ENCODE results near the gene BTBD19.

Gene BTBD19

DNA sequence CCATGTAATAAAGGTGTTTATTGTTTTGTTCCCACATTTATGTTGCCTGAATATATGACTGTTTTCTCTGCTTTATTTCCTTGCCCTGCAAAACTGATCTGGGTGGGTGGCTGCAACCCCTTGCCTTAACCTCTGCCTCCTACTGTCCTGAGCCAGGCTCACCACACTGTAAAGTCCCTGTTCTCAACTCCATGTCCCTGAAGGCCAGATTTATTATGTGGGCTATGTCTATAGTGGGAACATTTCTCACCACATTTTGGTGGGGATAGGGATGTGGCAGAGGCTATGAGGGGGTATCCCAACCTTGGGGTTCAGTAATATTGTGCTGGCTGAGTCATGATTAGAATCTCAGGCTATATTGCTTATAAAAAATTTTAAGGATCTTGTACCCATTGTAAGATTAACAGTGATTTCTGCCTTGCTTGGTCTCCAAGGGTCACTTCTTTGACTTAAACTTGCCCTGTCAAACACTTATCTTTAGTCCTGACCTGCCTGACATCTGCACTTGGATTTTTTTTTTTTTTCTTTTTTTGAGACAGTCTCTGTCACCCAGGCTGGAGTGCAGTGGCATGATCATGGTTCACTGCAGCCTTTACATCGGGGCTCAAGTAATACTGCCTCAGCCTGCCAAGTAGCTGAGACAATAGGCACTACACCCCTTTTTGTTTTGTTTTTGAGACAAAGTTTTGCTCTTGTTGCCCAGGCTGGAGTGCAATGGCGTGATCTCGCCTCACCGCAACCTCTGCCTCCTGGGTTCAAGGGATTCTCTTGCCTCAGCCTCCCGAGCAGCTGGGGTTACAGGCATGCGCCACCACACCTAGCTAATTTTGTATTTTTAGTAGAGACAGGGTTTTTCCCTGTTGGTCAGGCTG lies 29.4 kb upstream of the BTBD19 start:
- peaks cover 4% of the 10 kb centered on the region; the same call in 1 of the 2 replicates for H3K27me3 ChIP-seq (ENCODE audit: control insufficient read depth, insufficient read depth, low read length)
- H3K36me3 ChIP-seq (ENCODE audit: control insufficient read depth, insufficient read depth, low read length): peaks cover 51% of the 10 kb centered on the region
- no peaks in the 10 kb centered on the region for H3K9me3 ChIP-seq (ENCODE audit: control insufficient read depth, insufficient read depth, low read depth, low read length)
- no peak overlapping the region for H3K27ac ChIP-seq (ENCODE audit: low read depth, low read length)
- peaks cover 11% of the 10 kb centered on the region for H3K4me1 ChIP-seq (ENCODE audit: control insufficient read depth, insufficient read depth, low read length)
- H3K4me3 ChIP-seq (ENCODE audit: low read depth, low read length): no peak overlapping the region
- H3K9ac ChIP-seq (ENCODE audit: low read length): no peak overlapping the region

- Histone ChIP-seq H3K9ac (ENCODE audit: low read length) (no peak overlapping the region), H3K27ac (ENCODE audit: low read depth, low read length) (no peak overlapping the region), H3K36me3 (ENCODE audit: control insufficient read depth, insufficient read depth, low read length) (peaks cover 51% of the 10 kb centered on the region), H3K4me1 (ENCODE audit: control insufficient read depth, insufficient read depth, low read length) (peaks cover 21% of the 10 kb centered on the region), H3K27me3 (ENCODE audit: control insufficient read depth, insufficient read depth, low read length) (peaks cover 17% of the 10 kb centered on the region), H3K4me3 (ENCODE audit: low read depth, low read length) (no peak overlapping the region), H3K9me3 (ENCODE audit: control insufficient read depth, insufficient read depth, low read depth, low read length) (no peaks in the 10 kb centered on the region)
Measured at GRCh38 chr1:44780583-44781121, 27.7 kb upstream of the BTBD19 start.

DNA sequence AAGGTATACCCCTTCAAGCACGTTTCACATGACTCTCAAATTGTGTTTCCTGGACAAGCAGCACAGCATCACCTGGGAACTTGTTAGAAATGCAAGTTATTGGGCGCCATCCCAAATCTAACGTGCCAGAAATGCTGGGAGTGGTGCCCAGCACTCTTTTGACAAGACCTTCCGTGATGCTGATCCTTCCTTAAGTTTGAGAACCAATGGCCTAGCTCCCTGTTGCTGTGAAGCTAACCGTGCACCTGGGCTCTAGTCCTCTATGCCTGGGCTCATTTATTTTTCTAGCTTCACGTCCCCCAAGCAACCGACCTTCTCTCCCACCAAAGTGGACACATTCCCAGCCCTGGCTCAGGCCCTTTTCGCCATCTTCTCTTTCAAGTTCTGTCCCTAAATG lies 24.6 kb upstream of the BTBD19 start:
- peaks cover 24% of the 10 kb centered on the region for H3K27me3 ChIP-seq (ENCODE audit: control insufficient read depth, insufficient read depth, low read length)
- H3K4me3 ChIP-seq (ENCODE audit: low read depth, low read length): peak overlapping the region; percentile 54
- peak overlapping the region; percentile 25 for H3K9ac ChIP-seq (ENCODE audit: low read length)
- H3K4me1 ChIP-seq (ENCODE audit: control insufficient read depth, insufficient read depth, low read length): peaks cover 25% of the 10 kb centered on the region
- H3K9me3 ChIP-seq (ENCODE audit: control insufficient read depth, insufficient read depth, low read depth, low read length): no peaks in the 10 kb centered on the region
- H3K36me3 ChIP-seq (ENCODE audit: control insufficient read depth, insufficient read depth, low read length): peaks cover 21% of the 10 kb centered on the region
- H3K27ac ChIP-seq (ENCODE audit: low read depth, low read length): no peak overlapping the region

DNA sequence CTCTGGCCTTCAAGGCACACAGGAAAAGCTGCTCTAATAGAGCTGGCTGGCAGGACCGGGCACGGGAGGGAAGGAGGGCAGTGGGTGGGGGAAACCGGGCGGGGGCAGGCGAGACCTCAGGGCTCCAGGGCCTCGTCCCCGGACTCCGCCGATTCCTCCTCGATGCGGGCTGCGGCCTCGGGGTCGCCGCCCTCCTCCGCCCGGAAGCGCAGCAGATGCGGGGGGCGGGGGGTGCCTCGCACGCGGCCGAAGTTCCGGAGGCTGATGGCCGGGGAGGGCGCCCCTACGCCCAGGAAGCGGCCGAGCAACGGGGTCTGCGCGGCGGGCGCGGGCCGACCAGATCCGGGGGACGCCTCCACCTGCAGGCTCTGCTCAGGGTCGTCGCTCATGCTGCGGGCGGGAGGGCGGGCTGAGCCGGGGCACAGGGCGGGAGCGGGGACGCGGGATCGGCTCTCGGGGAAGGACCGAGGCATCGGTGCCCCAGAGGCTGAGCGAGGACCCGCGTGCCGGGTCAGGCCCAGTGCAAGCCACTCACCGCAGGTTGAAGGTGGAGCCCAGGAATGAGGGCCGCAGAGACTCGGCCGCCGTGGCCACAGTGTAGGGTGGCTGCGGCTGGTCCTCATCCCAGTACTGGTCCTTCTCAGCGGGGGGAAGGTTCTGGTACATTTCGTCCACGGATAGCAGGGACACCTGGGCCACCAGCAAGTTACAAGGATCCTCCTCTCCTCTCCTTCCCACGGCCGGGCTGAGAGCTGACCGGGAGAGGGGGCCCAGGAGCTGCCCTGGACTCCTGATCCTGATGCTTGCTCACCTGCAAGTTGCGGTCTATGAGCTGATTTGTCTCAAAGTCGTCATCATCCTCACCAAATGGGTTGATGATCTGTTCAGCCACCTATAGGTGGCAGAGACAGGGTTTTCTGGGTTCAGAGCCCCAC lies 24.0 kb upstream of the BTBD19 start:
- peaks cover 14% of the 10 kb centered on the region for H3K36me3 ChIP-seq (ENCODE audit: control insufficient read depth, insufficient read depth, low read length)
- peaks cover 24% of the 10 kb centered on the region for H3K27me3 ChIP-seq (ENCODE audit: control insufficient read depth, insufficient read depth, low read length)
- peaks cover 25% of the 10 kb centered on the region for H3K4me1 ChIP-seq (ENCODE audit: control insufficient read depth, insufficient read depth, low read length)
- no peaks in the 10 kb centered on the region for H3K9me3 ChIP-seq (ENCODE audit: control insufficient read depth, insufficient read depth, low read depth, low read length)
- no peak overlapping the region for H3K27ac ChIP-seq (ENCODE audit: low read depth, low read length)
- H3K4me3 ChIP-seq (ENCODE audit: low read depth, low read length): peak overlapping the region; percentile 54
- H3K9ac ChIP-seq (ENCODE audit: low read length): peak overlapping the region; percentile 41

DNA sequence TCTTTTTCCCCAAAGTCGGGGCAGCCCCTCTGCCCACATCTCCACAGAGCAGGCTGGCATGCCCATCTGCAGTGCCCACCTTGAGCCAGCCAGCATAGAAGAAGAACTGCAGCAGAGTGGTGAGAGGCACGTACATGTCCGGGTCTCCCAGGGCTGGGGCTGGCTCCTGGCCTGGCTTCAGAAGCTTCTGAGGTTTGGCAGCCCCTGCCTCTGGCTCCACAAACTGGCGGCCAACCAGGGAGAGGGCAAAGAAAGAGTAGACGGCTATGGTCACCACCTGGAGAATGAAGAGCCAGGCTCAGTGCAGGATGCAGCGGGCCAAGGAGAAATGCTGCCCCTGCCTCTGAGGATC lies 23.3 kb upstream of the BTBD19 start:
- Histone ChIP-seq H3K27me3 (ENCODE audit: control insufficient read depth, insufficient read depth, low read length) (peaks cover 24% of the 10 kb centered on the region), H3K9me3 (ENCODE audit: control insufficient read depth, insufficient read depth, low read depth, low read length) (no peaks in the 10 kb centered on the region), H3K9ac (ENCODE audit: low read length) (no peak overlapping the region), H3K4me3 (ENCODE audit: low read depth, low read length) (0 out of 2 replicates have a peak overlapping the region, but pooled peaks have one; percentile 54), H3K27ac (ENCODE audit: low read depth, low read length) (no peak overlapping the region), H3K36me3 (ENCODE audit: control insufficient read depth, insufficient read depth, low read length) (peaks cover 8% of the 10 kb centered on the region), H3K4me1 (ENCODE audit: control insufficient read depth, insufficient read depth, low read length) (peaks cover 30% of the 10 kb centered on the region)

- H3K9me3 ChIP-seq (ENCODE audit: control insufficient read depth, insufficient read depth, low read depth, low read length): no peaks in the 10 kb centered on the region
- H3K27me3 ChIP-seq (ENCODE audit: control insufficient read depth, insufficient read depth, low read length): peaks cover 24% of the 10 kb centered on the region
- H3K4me1 ChIP-seq (ENCODE audit: control insufficient read depth, insufficient read depth, low read length): peaks cover 30% of the 10 kb centered on the region
- H3K4me3 ChIP-seq (ENCODE audit: low read depth, low read length): peak overlapping the region; percentile 58
- peaks cover 6% of the 10 kb centered on the region; the same call in 1 of the 2 replicates for H3K36me3 ChIP-seq (ENCODE audit: control insufficient read depth, insufficient read depth, low read length)
- no peak overlapping the region for H3K9ac ChIP-seq (ENCODE audit: low read length)
- no peak overlapping the region for H3K27ac ChIP-seq (ENCODE audit: low read depth, low read length)
Measured at GRCh38 chr1:44785501-44786137, 22.7 kb upstream of the BTBD19 start.

- peaks cover 33% of the 10 kb centered on the region for H3K4me1 ChIP-seq (ENCODE audit: control insufficient read depth, insufficient read depth, low read length)
- H3K9ac ChIP-seq (ENCODE audit: low read length): peak overlapping the region; percentile 24
- peak overlapping the region; percentile 58 for H3K4me3 ChIP-seq (ENCODE audit: low read depth, low read length)
Measured at GRCh38 chr1:44786138-44786840, 22.0 kb upstream of the BTBD19 start.

DNA sequence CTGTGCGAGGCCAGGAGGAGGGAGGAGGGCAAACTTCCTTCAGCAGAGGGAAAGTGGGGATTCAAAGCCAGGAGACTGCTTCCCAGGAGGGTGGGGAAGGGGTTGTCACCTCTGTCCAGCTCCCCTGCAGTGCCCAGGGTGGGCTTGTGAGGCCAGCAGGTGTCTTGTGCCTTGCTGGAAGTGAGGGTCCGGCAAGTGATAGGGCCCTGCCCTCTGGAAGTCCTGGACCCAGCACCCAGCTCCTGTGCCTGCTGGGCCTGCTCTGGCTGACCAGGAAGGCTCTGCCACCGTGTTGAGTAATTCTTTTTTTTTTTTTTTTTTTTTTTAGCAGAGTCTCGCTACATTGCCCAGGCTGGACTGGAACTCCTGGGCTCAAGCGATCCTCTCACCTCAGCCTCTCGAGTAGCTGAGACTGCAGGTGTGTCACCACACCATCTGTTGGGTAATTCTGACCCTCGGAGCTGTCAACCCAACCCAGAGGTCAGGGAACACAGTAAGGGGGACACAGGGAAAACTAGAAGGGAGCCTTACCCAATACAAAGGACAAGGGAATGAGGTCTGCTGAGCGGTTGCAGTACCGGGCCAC lies 21.4 kb upstream of the BTBD19 start:
- Histone ChIP-seq H3K9me3 (ENCODE audit: control insufficient read depth, insufficient read depth, low read depth, low read length) (no peaks in the 10 kb centered on the region), H3K27me3 (ENCODE audit: control insufficient read depth, insufficient read depth, low read length) (peaks cover 24% of the 10 kb centered on the region), H3K9ac (ENCODE audit: low read length) (peak overlapping the region; percentile 24), H3K27ac (ENCODE audit: low read depth, low read length) (no peak overlapping the region), H3K4me1 (ENCODE audit: control insufficient read depth, insufficient read depth, low read length) (peaks cover 35% of the 10 kb centered on the region), H3K36me3 (ENCODE audit: control insufficient read depth, insufficient read depth, low read length) (no peaks in the 10 kb centered on the region), H3K4me3 (ENCODE audit: low read depth, low read length) (peak overlapping the region; percentile 58)

More at GRCh38 chr1:44786138-44786840, 22.0 kb upstream of the BTBD19 start:
- Histone ChIP-seq H3K9me3 (ENCODE audit: control insufficient read depth, insufficient read depth, low read depth, low read length) (no peaks in the 10 kb centered on the region), H3K36me3 (ENCODE audit: control insufficient read depth, insufficient read depth, low read length) (peaks cover under 1% of the 10 kb centered on the region; the same call in 1 of the 2 replicates), H3K27ac (ENCODE audit: low read depth, low read length) (no peak overlapping the region), H3K27me3 (ENCODE audit: control insufficient read depth, insufficient read depth, low read length) (peaks cover 24% of the 10 kb centered on the region)

DNA sequence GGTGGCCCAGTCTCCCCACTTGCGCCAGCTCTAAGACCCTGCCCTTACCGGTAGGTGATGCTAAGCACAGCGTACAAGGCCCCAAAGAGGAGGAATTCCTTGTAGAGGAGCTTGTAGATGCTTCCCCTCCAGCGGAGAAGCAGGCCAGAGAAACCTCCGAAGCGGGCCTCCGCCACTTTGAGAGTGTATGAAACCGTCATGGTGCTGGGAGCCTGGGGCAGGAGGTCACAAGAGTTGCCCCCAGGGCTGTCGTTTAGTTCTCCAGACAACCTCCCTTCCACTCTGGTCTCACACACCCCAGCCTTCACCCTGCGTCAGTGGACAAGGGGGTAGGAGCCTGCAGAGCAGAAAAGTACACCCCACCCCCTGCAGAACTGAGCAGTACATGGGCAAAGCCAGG lies 20.8 kb upstream of the BTBD19 start:
- peaks cover 35% of the 10 kb centered on the region for H3K4me1 ChIP-seq (ENCODE audit: control insufficient read depth, insufficient read depth, low read length)
- H3K9ac ChIP-seq (ENCODE audit: low read length): no peak overlapping the region
- peaks cover 24% of the 10 kb centered on the region for H3K27me3 ChIP-seq (ENCODE audit: control insufficient read depth, insufficient read depth, low read length)
- H3K36me3 ChIP-seq (ENCODE audit: control insufficient read depth, insufficient read depth, low read length): no peaks in the 10 kb centered on the region
- H3K4me3 ChIP-seq (ENCODE audit: low read depth, low read length): no peak overlapping the region
- H3K27ac ChIP-seq (ENCODE audit: low read depth, low read length): no peak overlapping the region
- no peaks in the 10 kb centered on the region for H3K9me3 ChIP-seq (ENCODE audit: control insufficient read depth, insufficient read depth, low read depth, low read length)
